PC-9 (cell line): Measurements from ENCODE around the gene AGPAT3.

Experiments
- EZH2 ChIP-seq: fragments of 200-600 bp; sonication (generic); IDR thresholded peaks from 2 replicates; pipeline ENCODE4 v1.8.0; 2017; ENCODE audit warnings: antibody characterized with exemption, low read depth
- TF ChIP-seq, protein P1 (sequence below): fragments of 200-600 bp; sonication (generic); conservative IDR thresholded peaks from 2 replicates; pipeline ENCODE4 v1.6.1; 2017; ENCODE audit warnings: mixed run types, antibody characterized with exemption, mild to moderate bottlenecking, moderate library complexity

DNA sequence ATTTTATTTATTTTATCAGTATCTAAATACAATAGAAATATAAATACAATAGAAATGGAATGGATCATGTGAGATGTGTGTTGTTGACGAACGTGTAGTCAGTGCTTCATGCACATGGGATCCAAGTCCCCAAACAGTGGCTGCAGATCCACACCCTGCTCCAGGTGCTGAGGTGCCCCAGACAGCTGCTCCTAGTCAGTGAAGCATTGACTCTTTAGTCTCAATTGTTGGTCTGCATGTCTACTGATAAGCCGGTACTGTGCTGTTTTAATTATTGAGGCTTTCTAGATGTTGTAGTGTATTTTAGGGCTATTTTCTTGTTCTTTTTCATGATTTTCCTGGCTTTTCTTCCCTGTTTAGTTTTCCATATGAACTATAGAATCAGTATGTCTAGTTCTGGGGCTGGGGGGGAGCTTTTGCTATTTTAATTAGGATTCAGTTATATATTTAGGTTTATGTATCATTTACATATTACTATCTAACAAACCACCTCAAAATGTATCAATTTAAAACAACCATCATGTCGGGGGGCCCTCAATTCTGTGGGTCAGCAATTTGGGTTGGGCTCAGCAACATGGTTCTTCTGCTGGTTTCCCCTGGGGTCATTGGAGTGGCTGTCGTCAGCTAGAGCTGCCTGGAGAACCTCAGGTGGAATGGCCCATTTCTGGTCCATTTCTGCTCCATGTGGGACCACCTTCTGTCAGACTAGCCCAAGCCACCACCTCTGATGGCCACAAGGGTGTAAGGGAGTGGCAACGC, 83.9 kb downstream of the AGPAT3 start:
- TF ChIP-seq EZH2 = no peak
- TF ChIP-seq, protein P1, sequence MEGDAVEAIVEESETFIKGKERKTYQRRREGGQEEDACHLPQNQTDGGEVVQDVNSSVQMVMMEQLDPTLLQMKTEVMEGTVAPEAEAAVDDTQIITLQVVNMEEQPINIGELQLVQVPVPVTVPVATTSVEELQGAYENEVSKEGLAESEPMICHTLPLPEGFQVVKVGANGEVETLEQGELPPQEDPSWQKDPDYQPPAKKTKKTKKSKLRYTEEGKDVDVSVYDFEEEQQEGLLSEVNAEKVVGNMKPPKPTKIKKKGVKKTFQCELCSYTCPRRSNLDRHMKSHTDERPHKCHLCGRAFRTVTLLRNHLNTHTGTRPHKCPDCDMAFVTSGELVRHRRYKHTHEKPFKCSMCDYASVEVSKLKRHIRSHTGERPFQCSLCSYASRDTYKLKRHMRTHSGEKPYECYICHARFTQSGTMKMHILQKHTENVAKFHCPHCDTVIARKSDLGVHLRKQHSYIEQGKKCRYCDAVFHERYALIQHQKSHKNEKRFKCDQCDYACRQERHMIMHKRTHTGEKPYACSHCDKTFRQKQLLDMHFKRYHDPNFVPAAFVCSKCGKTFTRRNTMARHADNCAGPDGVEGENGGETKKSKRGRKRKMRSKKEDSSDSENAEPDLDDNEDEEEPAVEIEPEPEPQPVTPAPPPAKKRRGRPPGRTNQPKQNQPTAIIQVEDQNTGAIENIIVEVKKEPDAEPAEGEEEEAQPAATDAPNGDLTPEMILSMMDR = no peak
